SK-N-MC (cell line): ENCODE results near the gene SPINT4.

Experiments used
- DNase-seq: peaks from one replicate; pipeline ENCODE4 v3.0.0-alpha.2; 2011; ENCODE audit warnings: low read depth, low spot score
- H3K27ac ChIP-seq: fragments of 200-600 bp; sonication (generic); 2 replicates; pipeline ENCODE4 v1.5.1; 2016; ENCODE audit warnings: mixed run types
- H3K36me3 ChIP-seq: fragments of 200-600 bp; sonication (generic); 2 replicates; pipeline ENCODE4 v1.6.1; 2017; ENCODE audit warnings: antibody characterized with exemption, low read length, mixed read lengths; ENCODE audit not compliant: insufficient read depth
- H3K4me3 ChIP-seq: fragments of 200-600 bp; sonication (generic); 2 replicates; pipeline ENCODE4 v1.5.1; 2016
- H3K9ac ChIP-seq: fragments of 200-600 bp; sonication (generic); 2 replicates; pipeline ENCODE4 v1.8.0; 2017; ENCODE audit warnings: mixed run types, mixed read lengths; ENCODE audit not compliant: insufficient read length
- H3K9me3 ChIP-seq: fragments of 200-600 bp; sonication (generic); 2 replicates; pipeline ENCODE4 v1.6.1; 2017; ENCODE audit warnings: low read depth, mild to moderate bottlenecking, antibody characterized with exemption, low read length, moderate library complexity, mixed read lengths
- EZH2 ChIP-seq: fragments of 200-600 bp; sonication (generic); IDR thresholded peaks from one replicate; pipeline ENCODE4 v1.6.1; 2017; ENCODE audit warnings: antibody characterized with exemption
- FOXP2 ChIP-seq: optimal IDR thresholded peaks from 2 replicates; pipeline ENCODE3; 2011; ENCODE audit warnings: mild to moderate bottlenecking, moderate library complexity; ENCODE audit not compliant: insufficient read depth; ENCODE audit errors: extremely low read length, control extremely low read depth
- POLR2AphosphoS5 ChIP-seq: IDR thresholded peaks from 2 replicates; pipeline ENCODE4 v1.6.1; 2012; ENCODE audit warnings: mild to moderate bottlenecking, low read depth, low read length, borderline replicate concordance

SPINT4 gene

DNA sequence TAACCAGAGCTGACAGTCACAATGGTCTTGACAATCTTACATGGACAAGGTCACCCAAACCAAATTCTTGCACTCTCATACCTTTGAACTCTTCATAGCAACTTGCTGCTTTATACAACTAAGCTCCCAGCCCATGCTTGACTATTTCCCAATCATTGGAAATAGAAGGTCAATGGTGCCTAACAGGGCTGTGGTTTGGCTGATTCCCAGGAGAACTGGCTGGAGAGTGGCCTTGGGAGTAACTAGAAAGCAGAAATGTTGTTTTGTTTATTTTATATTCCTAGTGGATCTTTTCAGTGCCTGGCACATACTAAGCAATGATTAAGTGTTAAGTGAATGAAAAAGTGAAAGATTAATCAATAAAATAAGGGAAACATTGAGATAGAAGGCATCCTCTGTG is 3.0 kb downstream of the SPINT4 start:
- no peak for DNase-seq
- no peaks in the 10 kb centered on the region for H3K9me3 ChIP-seq
- H3K9ac ChIP-seq = no peak overlapping the region
- TF ChIP-seq EZH2 = no peak
- no peaks in the 10 kb centered on the region for H3K36me3 ChIP-seq
- no peak overlapping the region for H3K27ac ChIP-seq
- H3K4me3 ChIP-seq = no peak overlapping the region

DNA sequence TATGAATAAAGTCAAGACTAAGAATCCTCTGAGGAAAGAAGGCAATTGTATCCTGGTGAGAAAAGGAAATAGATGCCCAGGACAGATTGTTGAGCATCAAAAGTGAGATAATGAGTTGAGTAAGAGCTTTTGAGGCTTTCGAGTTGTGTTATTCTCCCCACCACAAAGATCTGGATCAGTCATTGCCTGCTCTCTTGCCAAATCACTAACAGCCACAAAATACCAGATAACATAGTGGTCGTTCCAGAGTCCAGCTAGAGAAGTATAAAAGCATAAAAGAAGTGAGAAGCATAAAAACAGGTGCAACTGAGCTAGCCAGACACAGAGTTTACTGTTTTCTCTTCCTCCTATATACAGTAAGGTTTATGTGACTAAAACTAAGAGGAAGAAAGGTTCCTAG is 4.9 kb downstream of the SPINT4 start:
- no peak for DNase-seq
- TF ChIP-seq EZH2 (no peak), FOXP2 (no peak), POLR2AphosphoS5 (no peak)
- H3K27ac ChIP-seq = no peak overlapping the region

DNA sequence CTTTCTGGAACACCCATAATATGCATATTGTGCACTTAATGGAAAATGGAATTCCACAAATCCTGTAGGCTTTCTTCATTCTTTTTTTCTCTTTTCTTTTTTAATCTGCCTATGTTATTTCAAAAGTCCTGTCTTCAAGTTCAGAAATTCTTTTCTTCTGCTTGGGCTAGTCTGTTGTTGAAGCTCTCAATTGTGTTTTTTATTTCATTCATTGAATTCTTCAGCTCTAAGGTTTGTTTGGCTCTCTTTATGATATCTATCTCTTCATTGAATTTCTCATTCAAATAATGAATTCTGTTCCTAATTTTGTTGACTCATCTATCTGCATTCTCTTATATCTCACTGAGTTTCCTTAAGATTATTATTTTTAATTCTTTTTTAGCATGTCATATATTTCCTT is 10.1 kb downstream of the SPINT4 start:
- Histone ChIP-seq H3K27ac (no peak overlapping the region), H3K36me3 (no peaks in the 10 kb centered on the region), H3K4me3 (no peak overlapping the region), H3K9ac (no peak overlapping the region), H3K9me3 (no peaks in the 10 kb centered on the region)
- TF ChIP-seq EZH2 (no peak), POLR2AphosphoS5 (no peak), FOXP2 (no peak)
- no peak for DNase-seq

More for the DNA sequence above, 4.9 kb downstream of the SPINT4 start:
- Histone ChIP-seq H3K4me3 (no peak overlapping the region), H3K9ac (no peak overlapping the region), H3K36me3 (no peaks in the 10 kb centered on the region), H3K9me3 (no peaks in the 10 kb centered on the region)

DNA sequence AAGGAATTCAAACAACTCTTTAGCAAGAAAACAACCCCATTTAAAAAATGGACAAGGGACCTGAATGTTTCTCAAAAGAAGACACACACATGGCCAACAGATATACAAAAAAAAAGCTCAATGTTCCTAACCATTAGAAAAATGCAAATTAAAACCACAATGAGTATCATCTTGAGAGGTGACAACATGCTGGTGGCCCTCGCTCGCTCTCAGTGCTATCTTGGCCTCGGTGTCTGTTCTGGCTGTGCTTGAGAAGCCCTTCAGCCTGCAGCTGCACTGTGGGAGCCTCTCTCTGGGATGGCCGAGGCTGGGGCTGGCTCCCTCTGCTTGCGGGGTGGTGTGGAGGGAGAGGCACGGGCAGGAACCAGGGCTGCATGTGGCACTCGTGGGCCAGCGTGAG is 13.4 kb downstream of the SPINT4 start:
- H3K27ac ChIP-seq = no peak overlapping the region
- TF ChIP-seq FOXP2 (no peak), POLR2AphosphoS5 (no peak), EZH2 (no peak)
- no peak for DNase-seq
- H3K9me3 ChIP-seq = no peaks in the 10 kb centered on the region
- H3K4me3 ChIP-seq = no peak overlapping the region
- H3K36me3 ChIP-seq = no peaks in the 10 kb centered on the region
- H3K9ac ChIP-seq = no peak overlapping the region

DNA sequence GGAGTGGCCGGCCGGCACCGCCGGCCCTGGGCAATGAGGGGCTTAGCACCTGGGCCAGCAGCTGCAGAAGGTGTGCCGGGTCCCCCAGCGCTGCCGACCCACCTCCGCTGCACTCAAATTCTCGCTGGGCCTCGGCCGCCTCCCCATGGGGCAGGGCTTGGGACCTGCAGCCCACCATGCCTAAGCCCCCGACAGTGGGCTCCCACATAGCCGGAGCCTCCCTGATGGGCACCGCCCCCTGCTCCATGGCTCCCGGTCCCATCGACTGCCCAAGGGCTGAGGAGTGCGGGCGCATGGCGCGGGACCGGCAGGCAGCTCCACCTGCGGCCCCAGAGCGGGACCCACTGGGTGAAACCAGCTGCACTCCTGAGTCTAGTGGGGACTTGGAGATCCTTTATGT is 13.8 kb downstream of the SPINT4 start:
- TF ChIP-seq FOXP2 (no peak), EZH2 (no peak), POLR2AphosphoS5 (no peak)
- no peak overlapping the region for H3K4me3 ChIP-seq
- H3K9ac ChIP-seq = no peak overlapping the region
- no peak overlapping the region for H3K27ac ChIP-seq
- H3K36me3 ChIP-seq = no peaks in the 10 kb centered on the region
- H3K9me3 ChIP-seq = no peaks in the 10 kb centered on the region
- no peak for DNase-seq

DNA sequence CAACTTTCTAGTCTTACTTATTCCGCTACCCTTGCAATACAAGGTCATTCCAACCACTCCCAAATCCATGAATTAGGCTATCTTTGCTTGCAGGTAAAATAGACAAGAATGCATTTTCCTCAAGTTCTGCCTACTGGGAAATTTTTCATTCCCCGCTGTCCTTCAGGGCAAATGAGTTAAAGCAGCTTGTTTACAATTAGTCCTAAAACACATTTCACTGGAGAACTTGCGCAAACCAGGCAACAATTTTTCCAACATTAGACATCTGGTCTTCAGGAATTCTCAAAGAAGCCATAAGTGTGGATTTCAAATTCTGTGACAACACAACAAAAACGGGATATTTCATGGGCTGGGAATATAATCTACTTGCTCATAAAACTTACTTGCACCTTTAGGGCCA is 20.4 kb downstream of the SPINT4 start:
- H3K4me3 ChIP-seq = no peak overlapping the region
- H3K27ac ChIP-seq = no peak overlapping the region
- no peak for TF ChIP-seq EZH2
- no peak for TF ChIP-seq POLR2AphosphoS5
- TF ChIP-seq FOXP2 = no peak
- H3K9ac ChIP-seq = no peak overlapping the region
- no peak for DNase-seq
- no peaks in the 10 kb centered on the region for H3K36me3 ChIP-seq
- no peaks in the 10 kb centered on the region for H3K9me3 ChIP-seq

DNA sequence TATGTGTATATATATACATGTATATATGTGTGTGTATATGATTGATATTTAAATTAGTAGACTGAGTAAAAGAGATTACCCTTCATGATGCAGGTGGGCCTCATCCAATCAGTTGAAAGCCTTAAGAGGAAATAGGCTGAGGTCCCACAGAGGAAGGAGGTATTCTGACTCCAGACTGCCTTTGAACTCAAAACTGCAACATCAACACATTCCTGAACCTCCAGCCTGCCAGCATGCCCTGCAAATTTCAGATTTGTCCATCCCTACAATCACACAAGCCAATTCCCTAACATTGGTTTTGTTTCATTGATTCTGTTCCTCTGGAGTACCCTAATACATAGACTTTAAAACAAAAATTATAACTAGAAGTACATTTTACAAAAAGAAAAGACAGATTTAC is 22.9 kb downstream of the SPINT4 start:
- TF ChIP-seq FOXP2 (no peak), EZH2 (no peak), POLR2AphosphoS5 (no peak)
- H3K36me3 ChIP-seq = no peaks in the 10 kb centered on the region

DNA sequence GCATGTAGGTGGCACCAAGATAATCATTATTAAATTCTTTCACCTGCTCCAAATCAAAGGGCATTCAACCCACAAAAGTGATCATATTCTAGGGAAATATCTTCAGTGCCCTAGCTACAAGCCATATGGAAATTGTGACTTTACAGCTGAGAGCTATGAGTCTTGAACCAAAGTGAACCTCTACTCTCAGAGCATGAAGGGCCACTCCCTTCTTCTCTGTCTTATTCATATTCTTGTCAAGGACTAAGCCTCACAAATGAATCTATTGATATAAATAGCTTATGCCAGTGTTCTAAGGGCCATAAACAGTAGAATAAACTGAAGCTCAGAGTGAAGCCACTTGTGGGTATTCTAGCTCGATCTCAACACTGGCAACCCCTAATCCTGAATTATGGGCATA is 29.6 kb downstream of the SPINT4 start:
- Histone ChIP-seq H3K9ac (no peak overlapping the region), H3K9me3 (no peaks in the 10 kb centered on the region), H3K27ac (no peak overlapping the region), H3K36me3 (no peaks in the 10 kb centered on the region), H3K4me3 (no peak overlapping the region)
- TF ChIP-seq EZH2 (no peak), POLR2AphosphoS5 (no peak), FOXP2 (no peak)
- no peak for DNase-seq

More for the DNA sequence above, 22.9 kb downstream of the SPINT4 start:
- H3K9me3 ChIP-seq = no peaks in the 10 kb centered on the region
- H3K4me3 ChIP-seq = no peak overlapping the region
- no peak for DNase-seq
- no peak overlapping the region for H3K27ac ChIP-seq
- H3K9ac ChIP-seq = no peak overlapping the region

DNA sequence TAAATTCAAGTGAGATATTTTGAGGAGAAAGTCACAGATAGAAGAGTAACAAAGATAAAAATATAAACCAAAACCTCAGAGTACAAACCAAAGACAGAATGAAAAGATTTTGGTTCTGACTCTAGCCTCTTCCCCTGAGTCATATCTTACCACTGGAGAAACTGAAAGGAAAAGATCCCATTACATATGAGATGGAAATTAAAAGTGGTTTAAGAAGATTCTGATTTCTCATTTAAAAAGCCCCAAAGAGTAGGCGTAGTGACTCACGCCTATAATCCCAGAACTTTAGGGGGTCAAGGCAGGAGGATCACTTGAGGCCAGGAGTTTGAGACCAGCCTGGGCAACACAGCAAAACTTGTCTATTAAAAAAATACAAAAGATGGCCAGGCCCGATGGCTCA is 30.6 kb downstream of the SPINT4 start:
- TF ChIP-seq EZH2 = no peak
- no peak for TF ChIP-seq FOXP2
- no peak for TF ChIP-seq POLR2AphosphoS5
- H3K9me3 ChIP-seq = no peaks in the 10 kb centered on the region

More for the DNA sequence above, 30.6 kb downstream of the SPINT4 start:
- Histone ChIP-seq H3K4me3 (no peak overlapping the region), H3K9ac (no peak overlapping the region), H3K36me3 (no peaks in the 10 kb centered on the region), H3K27ac (no peak overlapping the region)
- no peak for DNase-seq
